Astrocyte (in vitro differentiated cells and primary cell): Measurements from ENCODE around the gene DIP2C. TPM values are rescaled to one million over a fixed set of nuclear protein-coding genes. Genes with fewer than 3 reads are reported as not detected.
A peak's percentile ranks its signal among the peaks of the same experiment; 100 is the strongest.

Experiments
- DNase-seq: peaks from one replicate; pipeline ENCODE4 v3.0.0-alpha.2; 2010; ENCODE audit warnings: low read depth
- FAIRE-seq: peaks from 2 replicates; lab custom pipeline; 2011; peaks lifted over from hg19 to GRCh38; lab: Jason Lieb, UNC
- H2AFZ ChIP-seq: 2 replicates; pipeline ENCODE4 v1.6.0; 2012; ENCODE audit warnings: low read depth, low read length, inconsistent platforms
- H3K27ac ChIP-seq: 2 replicates; pipeline ENCODE4 v1.5.1; 2011; ENCODE audit warnings: low read depth, low read length, inconsistent platforms
- H3K27me3 ChIP-seq: 2 replicates; pipeline ENCODE4 v1.6.0; 2011; ENCODE audit warnings: low read length, inconsistent platforms; ENCODE audit not compliant: insufficient read depth
- H3K36me3 ChIP-seq: 2 replicates; pipeline ENCODE4 v1.5.1; 2011; ENCODE audit warnings: low read length, inconsistent platforms; ENCODE audit not compliant: insufficient read depth
- H3K4me1 ChIP-seq: 2 replicates; pipeline ENCODE4 v1.5.1; 2011; ENCODE audit warnings: low read length, inconsistent platforms; ENCODE audit not compliant: insufficient read depth
- H3K4me2 ChIP-seq: 2 replicates; pipeline ENCODE4 v1.6.0; 2012; ENCODE audit warnings: low read length, inconsistent platforms
- H3K4me3 ChIP-seq: 2 replicates; pipeline ENCODE4 v1.5.1; 2011; ENCODE audit warnings: low read depth, mild to moderate bottlenecking, low read length, inconsistent platforms; ENCODE audit not compliant: insufficient read depth
- H3K79me2 ChIP-seq: 2 replicates; pipeline ENCODE4 v1.6.0; 2012; ENCODE audit warnings: mild to moderate bottlenecking, low read length, inconsistent platforms; ENCODE audit not compliant: insufficient read depth
- H3K9ac ChIP-seq: 2 replicates; pipeline ENCODE4 v1.6.0; 2012; ENCODE audit warnings: mild to moderate bottlenecking, low read length, inconsistent platforms
- H3K9me3 ChIP-seq: 2 replicates; pipeline ENCODE4 v1.5.1; 2012; ENCODE audit warnings: low read depth, mild to moderate bottlenecking, low read length, inconsistent platforms; ENCODE audit not compliant: insufficient read depth
- H4K20me1 ChIP-seq: 2 replicates; pipeline ENCODE4 v1.6.0; 2012; ENCODE audit warnings: low read length, inconsistent platforms; ENCODE audit not compliant: insufficient read depth
- H3K27ac Mint-ChIP-seq: one replicate; pipeline ENCODE4 v1.8.0; 2021; ENCODE audit warnings: mild to moderate bottlenecking, mixed read lengths; ENCODE audit not compliant: unreplicated experiment
- H3K27me3 Mint-ChIP-seq: one replicate; pipeline ENCODE4 v1.8.0; 2021; ENCODE audit warnings: low read depth, mixed read lengths; ENCODE audit not compliant: unreplicated experiment
- H3K36me3 Mint-ChIP-seq: one replicate; pipeline ENCODE4 v1.8.0; 2021; ENCODE audit warnings: low read depth, mixed read lengths; ENCODE audit not compliant: unreplicated experiment
- H3K4me1 Mint-ChIP-seq: one replicate; pipeline ENCODE4 v1.8.0; 2021; ENCODE audit warnings: low read depth, mixed read lengths; ENCODE audit not compliant: unreplicated experiment
- H3K4me3 Mint-ChIP-seq: one replicate; pipeline ENCODE4 v1.8.0; 2021; ENCODE audit warnings: mild to moderate bottlenecking, moderate library complexity, mixed read lengths; ENCODE audit not compliant: unreplicated experiment
- H3K9me3 Mint-ChIP-seq: one replicate; pipeline ENCODE4 v1.8.0; 2021; ENCODE audit warnings: mild to moderate bottlenecking, mixed read lengths; ENCODE audit not compliant: unreplicated experiment
- CTCF ChIP-seq: IDR thresholded peaks from 2 replicates; pipeline ENCODE4 v1.5.1; 2011; ENCODE audit warnings: low read depth, mild to moderate bottlenecking, inconsistent platforms, low read length, moderate library complexity; ENCODE audit not compliant: insufficient read depth
- EZH2 ChIP-seq: IDR thresholded peaks from 2 replicates; pipeline ENCODE4 v1.6.1; 2012; ENCODE audit warnings: mild to moderate bottlenecking, low read length, inconsistent platforms; ENCODE audit not compliant: insufficient read depth
- total RNA-seq: library from RNA; stranded (reverse); gene quantifications from 2 replicates; pipeline ENCODE4 v1.2.1, GENCODE V29; 2021

The DIP2C gene
- total RNA-seq, 1 donor from 2014 or later, result 27.3 TPM

DNA sequence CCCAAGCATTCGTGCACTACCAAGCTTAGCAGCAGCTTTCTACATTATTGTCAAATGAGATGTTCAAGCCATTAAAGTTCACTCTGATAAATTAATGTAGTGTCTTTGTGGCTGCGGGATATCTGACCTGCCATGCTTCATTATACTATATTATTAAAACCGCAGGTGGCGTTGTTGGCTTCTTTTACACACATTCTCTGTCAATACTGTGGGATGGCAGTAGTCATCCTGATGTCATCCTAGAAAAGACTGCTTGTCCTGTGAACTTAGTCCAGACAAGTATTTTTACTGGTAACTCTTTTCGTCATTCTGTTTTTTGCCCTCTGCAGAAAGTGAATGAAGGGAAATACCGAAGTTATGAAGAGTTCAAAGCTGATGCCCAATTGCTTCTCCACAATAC, 450.4 kb downstream of the DIP2C start:
- Mint-ChIP-seq H3K9me3 (no peaks in the 10 kb centered on the region), H3K27me3 (no peaks in the 10 kb centered on the region), H3K36me3 (no peaks in the 10 kb centered on the region), H3K4me3 (no peak overlapping the region), H3K4me1 (no peaks in the 10 kb centered on the region), H3K27ac (no peak overlapping the region)
- H3K4me1 ChIP-seq, result no peaks in the 10 kb centered on the region
- no peaks in the 10 kb centered on the region for H3K27me3 ChIP-seq
- no peaks in the 10 kb centered on the region for H4K20me1 ChIP-seq
- H3K36me3 ChIP-seq, result peaks cover 7% of the 10 kb centered on the region
- no peaks in the 10 kb centered on the region for H3K9me3 ChIP-seq
- H3K4me3 ChIP-seq, result no peak overlapping the region
- FAIRE-seq (no peak), DNase-seq (peak; percentile 86)
- no peak overlapping the region for H2AFZ ChIP-seq
- H3K27ac ChIP-seq, result no peak overlapping the region
- H3K4me2 ChIP-seq, result no peak overlapping the region
- no peak overlapping the region for H3K9ac ChIP-seq
- TF ChIP-seq CTCF, result peak; percentile 29
- no peak for TF ChIP-seq EZH2
- H3K79me2 ChIP-seq, result peaks cover 3% of the 10 kb centered on the region

- Histone ChIP-seq H3K4me1 (no peaks in the 10 kb centered on the region), H3K36me3 (peaks cover 3% of the 10 kb centered on the region), H3K4me2 (no peak overlapping the region), H4K20me1 (no peaks in the 10 kb centered on the region), H3K27ac (no peak overlapping the region), H3K4me3 (no peak overlapping the region), H3K27me3 (no peaks in the 10 kb centered on the region), H3K9ac (no peak overlapping the region), H3K9me3 (no peaks in the 10 kb centered on the region), H3K79me2 (peaks cover 3% of the 10 kb centered on the region), H2AFZ (no peak overlapping the region)
- FAIRE-seq (peak; percentile 43), DNase-seq (no peak)
- H3K4me3 Mint-ChIP-seq, result no peak overlapping the region
- no peaks in the 10 kb centered on the region for H3K4me1 Mint-ChIP-seq
- no peaks in the 10 kb centered on the region for H3K9me3 Mint-ChIP-seq
- H3K27ac Mint-ChIP-seq, result no peak overlapping the region
- no peaks in the 10 kb centered on the region for H3K27me3 Mint-ChIP-seq
- TF ChIP-seq CTCF (no peak), EZH2 (no peak)
- H3K36me3 Mint-ChIP-seq, result peaks cover 3% of the 10 kb centered on the region
Measured at GRCh38 chr10:235915-236314, 453.6 kb downstream of the DIP2C start.

GRCh38 chr10:234708-235406, 454.6 kb downstream of the DIP2C start:
- H3K9me3 ChIP-seq, result no peaks in the 10 kb centered on the region
- no peak for TF ChIP-seq EZH2
- no peak for TF ChIP-seq CTCF
- Mint-ChIP-seq H3K27me3 (no peaks in the 10 kb centered on the region), H3K4me1 (no peaks in the 10 kb centered on the region), H3K9me3 (no peaks in the 10 kb centered on the region), H3K27ac (no peak overlapping the region), H3K36me3 (peaks cover 3% of the 10 kb centered on the region), H3K4me3 (no peak overlapping the region)
- FAIRE-seq (no peak), DNase-seq (no peak)
- H3K79me2 ChIP-seq, result peaks cover 7% of the 10 kb centered on the region
- no peak overlapping the region for H3K4me2 ChIP-seq
- H3K9ac ChIP-seq, result no peak overlapping the region
- no peaks in the 10 kb centered on the region for H3K4me1 ChIP-seq
- no peak overlapping the region for H3K4me3 ChIP-seq
- no peaks in the 10 kb centered on the region for H3K36me3 ChIP-seq
- H4K20me1 ChIP-seq, result no peaks in the 10 kb centered on the region
- no peak overlapping the region for H2AFZ ChIP-seq
- no peaks in the 10 kb centered on the region for H3K27me3 ChIP-seq
- H3K27ac ChIP-seq, result no peak overlapping the region
